WERI-Rb-1 (cell line): ENCODE measurements around the gene KLC4.

Experiments
- DNase-seq: peaks from one replicate; pipeline ENCODE4 v3.0.0-alpha.2; 2020
- H3K27ac ChIP-seq: fragments of 250-450 bp; sonication (Bioruptor Pico); 2 replicates; pipeline ENCODE4 v1.5.1; 2020; ENCODE audit warnings: mild to moderate bottlenecking, moderate library complexity
- H3K27me3 ChIP-seq: fragments of 250-450 bp; sonication (Bioruptor Pico); 2 replicates; pipeline ENCODE4 v1.5.1; 2021; ENCODE audit warnings: mild to moderate bottlenecking, low read depth, moderate library complexity; ENCODE audit not compliant: insufficient read depth, severe bottlenecking
- H3K36me3 ChIP-seq: fragments of 250-450 bp; sonication (Bioruptor Pico); 2 replicates; pipeline ENCODE4 v1.5.1; 2020; ENCODE audit warnings: mild to moderate bottlenecking, moderate library complexity
- H3K4me3 ChIP-seq: 2 replicates; pipeline ENCODE4 v1.5.1; 2011; ENCODE audit warnings: low read depth, mild to moderate bottlenecking, control low read depth, low read length
- H3K9me3 ChIP-seq: fragments of 250-450 bp; sonication (Bioruptor Pico); 2 replicates; pipeline ENCODE4 v1.5.1; 2021; ENCODE audit warnings: mild to moderate bottlenecking, moderate library complexity; ENCODE audit not compliant: severe bottlenecking
- CTCF ChIP-seq: IDR thresholded peaks from 2 replicates; pipeline ENCODE4 v1.5.1; 2011; ENCODE audit warnings: low read depth, mild to moderate bottlenecking, control low read depth, inconsistent platforms, low read length

Gene KLC4

GRCh38 chr6:43060755-43061633, 1.6 kb downstream of the KLC4 start:
- no peak for DNase-seq
- no peak for TF ChIP-seq CTCF
- H3K27me3 ChIP-seq, result no peaks in the 10 kb centered on the region
- H3K36me3 ChIP-seq, result peaks cover 45% of the 10 kb centered on the region
- no peaks in the 10 kb centered on the region for H3K9me3 ChIP-seq
- no peak overlapping the region for H3K4me3 ChIP-seq
- H3K27ac ChIP-seq, result peak overlapping the region; percentile 90; the same call in 1 of the 2 replicates

DNA sequence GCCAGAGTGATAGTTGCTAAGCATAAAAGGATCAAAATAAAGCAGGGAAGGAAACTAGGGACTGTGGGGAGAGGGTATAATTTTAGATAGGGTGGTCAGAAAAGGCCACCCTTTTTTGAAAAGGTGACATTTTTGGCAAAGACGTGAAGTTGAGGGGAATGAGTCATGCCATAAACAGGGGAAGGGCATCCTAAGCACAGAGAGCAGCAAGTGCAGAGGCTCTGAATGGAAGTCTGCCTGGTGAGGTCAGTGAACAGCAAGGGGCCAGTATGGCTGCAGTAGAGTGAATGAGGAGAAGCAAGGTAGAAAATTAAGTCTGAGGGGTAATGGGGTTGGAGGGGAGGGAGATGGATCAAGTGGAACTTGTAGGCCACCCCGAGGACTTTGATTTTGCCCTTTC, 2.4 kb downstream of the KLC4 start:
- DNase-seq, result no peak

GRCh38 chr6:43062818-43063217, 3.4 kb downstream of the KLC4 start:
- Histone ChIP-seq H3K36me3 (peaks cover 31% of the 10 kb centered on the region), H3K27me3 (no peaks in the 10 kb centered on the region), H3K9me3 (no peaks in the 10 kb centered on the region), H3K4me3 (no peak overlapping the region), H3K27ac (no peak overlapping the region)
- TF ChIP-seq CTCF, result no peak
- no peak for DNase-seq

More for the DNA sequence above, 2.4 kb downstream of the KLC4 start:
- no peaks in the 10 kb centered on the region for H3K27me3 ChIP-seq
- H3K9me3 ChIP-seq, result no peaks in the 10 kb centered on the region
- no peak overlapping the region for H3K4me3 ChIP-seq
- no peak overlapping the region for H3K27ac ChIP-seq
- peaks cover 38% of the 10 kb centered on the region for H3K36me3 ChIP-seq
- TF ChIP-seq CTCF, result no peak

GRCh38 chr6:43070028-43070632, 10.7 kb downstream of the KLC4 start:
- H3K9me3 ChIP-seq, result no peaks in the 10 kb centered on the region
- no peak overlapping the region for H3K27ac ChIP-seq
- DNase-seq, result peak; percentile 55
- peak; percentile 67 for TF ChIP-seq CTCF
- H3K4me3 ChIP-seq, result no peak overlapping the region
- H3K27me3 ChIP-seq, result no peaks in the 10 kb centered on the region
- H3K36me3 ChIP-seq, result peaks cover 33% of the 10 kb centered on the region

GRCh38 chr6:43074847-43075669, 15.6 kb downstream of the KLC4 start:
- no peak for DNase-seq
- H3K36me3 ChIP-seq, result peaks cover 37% of the 10 kb centered on the region
- H3K27me3 ChIP-seq, result no peaks in the 10 kb centered on the region
- peak overlapping the region; percentile 34; the same call in 1 of the 2 replicates for H3K27ac ChIP-seq
- no peaks in the 10 kb centered on the region for H3K9me3 ChIP-seq
- TF ChIP-seq CTCF, result no peak
- H3K4me3 ChIP-seq, result no peak overlapping the region
